Nucleus accumbens (tissue), 56 donors: ENCODE results near the gene DCANP1.

Source experiments
- DNase-seq, 56 donors: peaks; one replicate each; lab custom pipeline; 2025; lab: John Stamatoyannopoulos, UW

DCANP1 gene

DNA sequence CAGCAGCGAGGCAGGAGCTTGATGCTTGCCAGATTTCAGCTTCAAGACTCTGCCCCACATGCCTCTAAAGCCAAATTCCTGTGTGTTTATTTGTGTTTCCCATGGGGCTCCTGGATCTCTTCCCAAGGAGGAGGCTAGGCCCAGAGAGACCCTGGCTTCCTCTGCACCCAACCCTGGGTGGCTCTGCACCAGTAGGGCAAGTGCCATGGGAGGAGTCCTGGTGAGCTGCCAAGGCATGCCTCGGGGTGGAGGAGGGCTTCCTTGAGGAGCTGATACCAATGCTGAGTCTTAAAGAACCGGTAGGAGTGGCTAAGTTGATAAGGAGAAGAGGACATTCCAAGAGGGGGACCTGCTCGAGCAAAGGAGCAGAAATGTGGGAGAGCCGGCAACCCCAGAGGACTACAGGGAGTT, 11.8 kb upstream of the DCANP1 start:
- peak in 2 of 56 donors; percentile 21 to 34 for DNase-seq

DNA sequence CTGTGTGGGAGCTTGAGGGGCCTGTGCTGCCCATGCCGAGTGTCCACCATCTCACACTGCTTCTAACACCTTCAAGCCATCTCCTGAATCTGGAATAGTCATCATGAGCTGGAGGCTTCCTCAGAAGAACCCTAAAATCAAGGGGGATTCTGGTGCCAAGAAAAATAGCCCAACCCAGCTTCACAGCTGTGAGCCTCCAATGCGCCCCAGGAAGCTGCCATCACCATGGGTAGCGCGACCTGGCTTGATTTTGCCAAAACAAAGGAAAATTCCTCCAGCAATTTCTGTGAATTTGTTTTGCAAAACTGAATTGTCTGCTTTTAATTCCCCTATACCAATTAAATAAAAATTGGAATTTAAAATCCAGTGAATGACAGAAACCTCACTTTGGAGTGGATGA, 11.2 kb upstream of the DCANP1 start:
- no peak for DNase-seq

DNA sequence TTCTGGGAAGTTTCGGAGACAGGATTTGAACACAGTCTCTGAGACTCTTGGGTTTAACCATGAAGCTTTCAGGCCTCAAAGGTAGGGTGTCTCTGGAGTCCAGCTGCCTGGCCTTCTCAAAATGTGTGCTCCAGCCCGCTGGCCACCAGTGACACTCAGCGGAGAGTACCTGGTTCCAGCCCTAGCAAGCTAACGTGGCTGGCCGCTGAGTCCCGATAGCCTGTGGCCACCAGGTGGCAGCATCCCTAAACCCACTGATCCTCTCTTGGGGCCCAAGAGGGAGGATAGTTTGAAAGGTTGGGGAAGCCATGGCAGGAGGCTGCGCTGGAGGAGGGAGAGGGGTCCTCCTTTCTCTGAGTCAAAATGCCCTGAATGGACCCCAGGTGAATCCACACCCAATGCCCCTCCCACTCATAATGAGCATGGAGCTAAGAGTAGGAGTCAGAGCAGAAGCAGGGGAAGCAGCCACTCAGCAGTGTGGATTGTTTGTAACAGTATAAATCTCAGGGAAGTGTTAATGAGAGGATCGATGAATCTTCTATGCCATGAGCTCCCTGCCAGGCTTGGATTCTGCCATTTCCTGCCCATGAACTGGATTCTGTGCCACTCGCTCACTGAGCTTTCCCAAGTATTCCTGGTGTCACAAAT, 10.4 kb upstream of the DCANP1 start:
- peak in 15 of 56 donors; percentile 7 to 61 (median 25) for DNase-seq

DNA sequence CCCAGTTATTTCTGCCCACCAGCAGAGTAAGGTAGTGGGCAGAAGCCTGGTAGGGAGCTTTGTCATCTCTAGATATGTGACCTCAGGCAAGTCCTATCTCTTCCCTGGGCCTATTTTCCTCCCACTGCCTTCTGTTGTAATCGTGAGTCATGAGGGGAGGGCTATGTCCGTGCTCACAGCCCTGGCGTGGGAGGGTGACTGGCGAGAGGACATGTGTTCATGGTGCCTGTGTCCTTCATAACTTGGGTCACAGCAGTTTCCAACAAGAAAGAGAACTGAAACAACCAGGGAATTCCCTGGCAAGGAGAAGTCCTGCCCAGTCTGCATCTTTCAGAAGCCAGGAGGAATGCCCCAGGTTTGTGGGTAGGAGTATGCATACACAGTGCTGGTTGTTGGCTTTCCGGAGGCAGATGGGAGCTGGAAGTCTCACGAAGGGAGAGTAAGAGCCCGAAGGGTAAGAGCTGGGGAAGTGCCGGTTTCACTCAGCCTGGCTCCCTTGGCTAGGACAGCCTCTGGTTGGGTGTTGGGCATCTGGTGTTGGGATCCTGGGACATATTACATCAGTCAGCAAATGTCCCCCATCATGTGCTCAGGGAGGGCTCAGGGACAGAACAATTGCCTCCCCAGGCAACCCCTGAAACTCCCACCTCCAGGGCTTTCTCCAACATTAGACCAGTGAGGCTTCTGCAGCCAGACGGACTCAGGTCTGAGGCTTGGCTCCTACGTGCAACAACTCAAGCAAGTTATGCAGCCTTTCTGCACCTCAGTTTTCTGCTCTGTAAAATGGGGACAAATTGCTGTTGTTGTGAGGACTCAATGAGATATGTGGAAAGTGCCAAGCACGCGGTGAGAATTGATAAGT, 9.3 kb upstream of the DCANP1 start:
- DNase-seq: peak in 3 of 56 donors; percentile 3 to 24 (median 22)

DNA sequence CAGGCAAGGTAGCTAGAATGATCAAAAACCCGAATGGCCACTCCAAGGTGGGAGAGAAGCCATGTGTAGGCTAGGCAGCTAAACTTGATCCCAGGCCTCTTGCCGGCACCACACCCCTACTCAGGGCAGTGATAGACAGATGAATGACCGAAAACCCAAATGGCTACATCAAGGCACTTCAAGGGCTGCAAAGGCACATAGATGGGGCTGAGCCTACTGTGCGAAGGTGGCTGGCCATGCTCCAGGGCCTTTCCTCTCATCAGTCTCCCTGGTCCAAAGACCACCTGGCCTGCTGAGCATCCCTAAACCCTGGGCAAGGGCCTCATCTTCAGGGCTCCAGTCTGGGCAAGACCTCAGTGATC, 8.7 kb upstream of the DCANP1 start:
- DNase-seq: no peak

DNA sequence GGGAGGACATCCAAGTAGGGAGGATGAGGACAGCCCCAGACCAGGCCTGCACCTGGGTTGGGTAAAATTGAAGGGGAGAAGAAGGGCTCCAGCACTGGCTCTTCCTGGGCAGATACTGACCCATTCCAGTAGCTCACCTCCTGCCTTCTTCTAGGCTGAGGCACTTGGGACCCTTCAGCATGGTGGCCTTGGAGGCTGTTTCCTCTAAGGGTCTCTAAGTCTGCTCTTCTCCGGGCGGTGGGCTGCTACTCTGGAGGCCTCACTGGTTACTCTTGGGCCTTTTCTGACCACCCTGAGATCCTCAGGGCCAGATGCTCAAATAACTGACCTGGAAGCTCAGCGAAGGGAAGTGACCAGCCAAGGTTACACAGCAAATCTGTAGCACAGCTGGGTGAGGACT, 7.8 kb upstream of the DCANP1 start:
- no peak for DNase-seq

DNA sequence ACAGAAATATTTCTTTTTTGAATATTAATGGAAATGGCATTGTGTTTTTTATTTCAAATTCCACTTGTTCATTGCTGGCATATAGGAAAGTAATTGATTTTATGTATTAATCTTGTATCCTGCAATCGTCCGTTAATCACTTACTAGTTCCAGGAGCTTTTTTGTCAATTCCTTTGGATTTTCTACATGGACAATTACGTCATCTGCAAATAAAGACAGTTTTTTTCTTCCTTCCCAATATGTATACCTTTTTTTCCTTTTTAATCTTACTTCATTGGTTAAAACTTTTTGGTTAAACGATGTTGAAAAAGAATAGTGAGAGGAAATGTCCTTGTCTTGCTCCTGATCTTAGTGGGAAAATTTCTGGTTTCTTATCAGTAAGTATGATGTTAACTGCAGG, 6.5 kb upstream of the DCANP1 start:
- DNase-seq: no peak

DNA sequence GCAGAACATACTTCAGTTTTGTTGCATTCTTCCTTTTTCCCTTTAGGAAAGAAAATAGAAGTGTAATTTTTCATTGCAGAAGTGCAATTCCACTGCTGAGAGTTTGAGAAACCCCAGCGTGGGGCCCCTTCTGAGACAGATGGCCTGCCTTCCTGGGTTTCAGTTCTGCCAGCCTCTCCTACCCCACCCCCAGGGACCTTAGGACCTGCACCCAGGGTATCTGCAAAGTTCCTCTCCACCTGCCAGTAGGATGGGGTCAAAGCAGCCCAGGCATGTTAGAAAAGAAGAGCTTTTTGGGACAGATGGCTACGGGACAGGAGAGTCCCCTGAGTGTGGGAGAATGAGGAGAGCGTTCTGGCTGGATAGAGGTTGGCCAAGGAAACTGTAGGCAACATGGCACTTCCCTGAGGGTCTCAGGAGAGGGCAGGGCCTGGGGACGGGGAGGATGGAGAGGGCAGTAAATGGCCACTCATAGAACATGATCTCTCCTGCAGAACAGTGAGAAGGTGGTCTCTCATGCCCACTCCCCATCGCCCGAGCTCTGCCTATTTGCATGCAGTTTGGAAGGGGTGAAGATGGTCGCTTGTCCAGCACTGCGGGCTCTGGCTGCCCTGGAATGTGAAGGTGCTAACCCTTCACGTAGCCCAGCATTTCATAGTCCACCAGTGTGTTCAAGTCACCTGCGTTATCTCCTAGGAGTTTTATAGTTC, 5.3 kb upstream of the DCANP1 start, which contains the start of gene TIFAB:
TIFAB (minus strand) TSS at position 31 of the 710 bp plus-strand sequence. CDS start 2,412 bp downstream, outside the sequence.
- peak in 1 of 56 donors; percentile 11 for DNase-seq

DNA sequence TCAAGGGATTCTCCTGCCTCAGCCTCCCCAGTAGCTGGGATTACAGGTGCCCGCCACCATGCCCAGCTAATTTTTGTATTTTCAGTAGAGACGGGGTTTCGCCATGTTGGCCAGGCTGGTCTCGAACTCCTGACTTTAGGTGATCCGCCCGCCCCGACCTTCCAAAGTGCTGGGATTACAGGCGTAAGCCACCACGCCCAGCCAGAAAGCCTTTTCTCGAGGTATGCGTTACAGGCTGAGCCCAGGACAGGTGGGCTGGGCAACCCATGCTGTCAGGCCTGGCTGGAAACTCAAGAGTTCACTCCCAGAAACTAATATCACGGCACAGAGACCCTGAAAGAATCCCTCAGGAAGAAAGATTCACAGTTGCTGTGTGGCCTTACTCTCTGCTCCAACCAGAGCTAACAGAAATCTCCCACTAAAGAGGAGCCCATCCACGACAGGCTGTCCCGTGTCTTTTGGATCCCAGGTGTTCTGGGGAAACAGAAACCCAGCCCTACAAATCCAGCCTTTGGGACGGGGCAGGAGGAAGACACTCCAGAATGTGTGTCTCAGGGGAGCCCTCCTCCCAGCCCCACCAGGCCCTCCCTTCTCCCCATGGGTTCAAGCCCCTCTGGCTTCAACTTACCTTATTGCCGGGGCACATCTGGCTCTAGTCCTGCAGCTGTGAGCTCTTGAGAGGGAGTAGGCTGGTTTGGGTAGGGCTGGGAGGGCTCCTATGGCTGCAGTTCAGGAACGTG, 4.6 kb upstream of the DCANP1 start:
- no peak for DNase-seq

DNA sequence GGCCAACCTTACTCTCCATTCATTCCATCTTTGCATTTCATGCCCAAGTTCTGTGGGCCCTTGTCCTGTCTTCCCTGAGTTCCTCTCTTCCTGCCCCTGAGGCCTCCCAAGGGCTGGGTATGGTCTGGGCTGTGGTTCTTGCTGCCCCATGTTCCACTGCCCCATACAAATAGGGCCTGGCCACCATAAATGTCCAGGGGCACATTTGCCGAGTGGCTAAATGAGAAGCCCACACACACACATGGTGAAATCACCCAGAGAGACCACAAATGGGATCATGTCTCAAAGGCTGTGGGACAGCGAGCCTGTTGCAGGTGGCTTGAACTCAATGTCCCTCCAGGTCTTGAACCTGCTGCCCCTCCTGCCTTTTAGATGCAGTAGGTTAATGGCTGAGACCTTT, 3.8 kb upstream of the DCANP1 start:
- no peak for DNase-seq

DNA sequence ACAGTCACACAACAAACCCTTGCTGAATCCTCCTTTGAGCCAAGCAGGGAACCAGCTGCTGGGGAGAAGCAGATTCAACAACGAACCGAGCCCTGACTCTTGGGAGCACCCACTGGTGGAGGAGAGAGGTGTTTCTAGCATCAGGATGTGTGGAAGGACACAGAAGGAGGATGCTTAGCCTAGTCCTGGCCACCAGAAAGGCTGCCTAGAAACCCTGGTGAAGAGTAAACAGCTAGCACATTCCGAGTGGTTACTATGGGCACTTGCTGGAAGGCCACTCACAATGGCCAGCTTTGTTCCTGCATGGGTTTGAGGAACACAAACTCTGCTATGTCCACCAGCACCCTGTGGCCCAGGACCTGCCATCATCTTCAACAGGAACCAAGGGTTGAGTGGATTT, 3.2 kb upstream of the DCANP1 start:
- DNase-seq: peak in 1 of 56 donors; percentile 16

DNA sequence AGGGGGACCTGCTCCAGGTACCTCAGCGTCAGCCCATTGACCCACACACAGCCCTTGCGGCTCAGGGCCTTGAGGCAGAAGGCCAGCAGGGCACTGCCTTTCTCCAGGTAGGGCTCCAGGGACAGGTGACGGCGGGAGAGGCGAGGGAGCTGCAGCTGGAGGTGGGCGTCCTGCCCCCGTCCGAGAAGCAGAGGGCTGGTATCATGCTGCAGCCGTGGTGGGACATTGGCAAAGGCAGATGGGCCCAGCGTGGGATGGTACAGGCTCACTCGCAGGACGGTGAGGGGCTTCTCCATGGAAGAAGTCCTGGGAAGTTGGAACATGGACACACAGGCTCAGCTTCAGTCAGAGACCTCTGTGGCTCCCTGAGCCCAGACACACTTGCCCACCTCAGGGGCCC, 2.5 kb upstream of the DCANP1 start:
- no peak for DNase-seq

DNA sequence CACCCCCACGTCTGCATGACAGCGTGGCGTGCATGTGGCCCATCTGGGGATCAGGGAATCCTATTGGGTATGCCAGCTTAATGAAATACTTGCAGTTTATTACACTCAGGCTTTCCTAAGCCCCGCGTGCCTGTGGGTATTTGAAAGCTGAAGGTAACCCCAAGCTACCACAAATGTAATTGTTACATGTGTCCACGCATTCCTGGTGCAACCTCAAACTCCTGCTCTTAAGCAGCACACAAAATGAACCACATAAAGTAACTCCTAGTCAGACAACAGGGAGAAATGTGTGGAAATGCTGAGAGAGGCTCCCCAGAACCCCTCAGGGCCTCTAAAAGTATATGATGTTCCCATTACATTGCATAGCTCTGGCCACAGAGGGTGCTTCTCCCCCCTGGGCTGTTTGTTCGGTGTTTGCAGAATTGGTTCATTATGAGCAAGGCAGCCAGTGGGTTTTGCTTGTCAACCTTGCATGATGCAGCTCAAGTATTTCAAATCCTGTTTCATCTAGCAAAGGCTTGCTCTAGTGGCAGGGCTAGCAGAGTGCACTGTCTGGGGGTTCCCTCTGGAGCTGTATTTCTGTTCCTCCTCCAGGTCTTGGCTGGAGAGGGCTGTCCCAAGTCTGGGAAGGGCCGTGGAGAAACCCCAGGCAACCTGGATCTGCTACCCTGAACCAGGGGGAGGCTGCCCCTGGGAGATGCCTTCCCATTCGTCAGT, 1.8 kb upstream of the DCANP1 start:
- DNase-seq: no peak

DNA sequence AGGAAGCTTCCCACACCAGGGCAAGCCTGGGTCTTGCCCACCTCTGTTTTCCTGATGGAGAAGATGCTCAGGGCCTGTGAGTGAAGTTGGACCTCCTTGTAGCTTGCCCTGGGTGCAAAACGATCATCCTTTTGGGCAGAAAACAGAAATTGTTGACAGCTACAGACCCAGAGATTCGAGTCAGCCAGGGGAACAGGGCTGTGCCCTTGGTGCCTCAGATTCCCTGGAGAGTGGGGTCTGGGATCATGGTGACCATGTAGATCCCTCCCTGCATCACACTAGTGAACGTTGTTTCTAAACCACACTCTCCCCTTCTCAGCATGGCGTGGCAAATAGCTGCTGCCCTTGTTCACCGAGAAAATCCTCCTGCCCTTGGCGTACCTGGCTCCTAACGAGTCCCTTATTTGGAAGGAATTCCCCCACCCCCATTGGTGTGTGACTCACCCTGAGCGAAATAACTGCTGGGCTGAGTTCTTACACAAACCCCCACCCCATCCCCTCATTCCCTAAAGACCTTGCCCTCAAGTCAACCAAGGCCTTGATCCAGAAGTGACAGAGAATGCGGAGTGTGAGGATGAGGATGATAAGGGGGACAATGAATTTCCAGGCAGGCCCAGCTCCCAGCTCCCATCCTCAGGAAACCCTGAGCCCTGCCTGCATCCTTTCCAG, 1.1 kb upstream of the DCANP1 start:
- DNase-seq: no peak

DNA sequence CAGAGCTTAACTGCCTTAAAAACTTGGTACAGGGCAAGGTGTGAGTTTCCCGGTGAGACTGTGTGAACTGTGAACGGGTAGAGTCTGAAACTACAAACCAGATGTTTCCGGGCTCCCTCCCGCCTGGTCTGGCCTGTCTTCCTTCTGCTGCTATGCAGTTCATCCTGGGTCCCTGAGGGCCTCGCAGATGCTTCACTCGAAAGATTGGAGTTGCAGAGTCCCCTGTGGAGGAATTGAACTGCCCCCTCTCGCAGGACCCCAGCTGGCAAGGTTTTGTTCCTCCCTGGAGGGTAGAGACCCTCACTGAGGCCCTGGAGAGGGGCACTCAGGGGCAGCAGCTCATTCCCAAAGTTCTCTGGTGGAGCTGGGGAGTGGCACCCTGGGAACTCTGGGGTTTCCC, 533 bp downstream of the DCANP1 start:
- no peak for DNase-seq

DNA sequence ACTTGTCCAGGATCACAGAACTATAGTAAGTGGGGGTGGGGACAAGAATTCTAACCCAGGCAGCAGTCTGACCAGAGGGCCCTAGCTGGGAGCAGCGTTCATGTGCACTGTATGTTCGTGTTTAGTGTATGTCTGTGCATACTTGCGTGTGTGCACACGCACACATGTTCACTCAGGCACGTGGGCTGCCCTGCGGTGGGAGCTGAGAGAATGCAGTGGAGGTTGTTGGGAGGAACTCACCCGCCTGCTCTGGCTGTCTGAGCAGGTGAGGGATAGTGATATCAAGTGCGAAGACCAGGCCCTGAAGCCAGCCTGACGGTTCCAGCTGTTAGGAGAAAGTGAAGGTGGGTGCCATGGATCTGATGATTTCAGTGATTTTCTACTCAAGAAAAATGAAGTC, 942 bp downstream of the DCANP1 start:
- DNase-seq: no peak

DNA sequence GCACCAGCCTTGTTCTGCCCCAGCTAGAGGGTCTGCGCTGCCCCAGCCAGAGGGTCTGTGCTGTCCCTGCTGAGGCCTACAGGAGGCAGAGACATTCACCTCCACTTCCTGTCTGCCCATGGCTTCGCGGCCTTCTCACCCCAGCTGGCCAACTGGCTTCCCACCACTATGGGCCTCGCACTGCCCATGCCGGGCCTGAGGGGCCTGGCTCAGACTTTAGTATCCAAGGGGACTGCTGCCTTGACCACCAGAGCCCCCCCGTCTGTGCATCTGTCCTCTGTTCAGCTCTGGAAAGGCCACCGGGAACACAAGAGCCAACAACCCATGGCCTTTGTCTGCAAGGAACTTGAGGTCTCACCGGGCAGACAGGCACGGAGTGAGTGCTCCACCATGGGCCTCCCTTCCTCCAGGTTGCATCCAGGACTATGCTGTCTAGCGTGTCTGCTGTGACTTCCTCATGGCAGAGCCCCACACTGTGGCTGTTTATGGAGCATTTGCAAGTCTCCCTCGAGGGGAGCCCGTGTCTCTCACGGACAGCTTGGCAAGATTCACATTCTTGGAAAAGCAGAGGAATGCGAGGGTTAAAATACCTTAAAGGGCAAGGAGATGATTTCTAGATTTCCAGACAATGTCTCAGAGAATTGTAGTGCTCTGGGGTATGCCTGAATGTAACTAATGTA, 1.7 kb downstream of the DCANP1 start:
- DNase-seq: no peak

DNA sequence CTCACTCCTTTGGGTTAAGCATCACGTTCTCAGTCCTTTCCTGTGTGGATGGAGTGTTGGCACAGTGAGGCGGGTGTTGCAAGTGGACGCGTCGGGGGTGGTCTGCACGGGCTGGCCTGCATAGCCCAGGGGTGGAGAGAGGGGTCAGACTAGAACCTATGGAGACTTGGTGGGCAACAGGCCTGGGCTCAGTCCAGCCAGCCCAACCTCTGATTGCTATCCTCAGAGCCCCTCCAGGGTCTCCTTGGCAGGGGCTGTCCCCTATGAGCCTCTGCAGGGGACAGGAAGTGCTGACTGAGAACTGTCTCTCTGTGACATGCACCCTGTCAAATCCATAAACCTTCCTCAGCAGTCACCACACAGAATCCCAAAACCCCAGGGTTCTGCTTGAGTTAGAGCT, 2.3 kb downstream of the DCANP1 start:
- DNase-seq: no peak

DNA sequence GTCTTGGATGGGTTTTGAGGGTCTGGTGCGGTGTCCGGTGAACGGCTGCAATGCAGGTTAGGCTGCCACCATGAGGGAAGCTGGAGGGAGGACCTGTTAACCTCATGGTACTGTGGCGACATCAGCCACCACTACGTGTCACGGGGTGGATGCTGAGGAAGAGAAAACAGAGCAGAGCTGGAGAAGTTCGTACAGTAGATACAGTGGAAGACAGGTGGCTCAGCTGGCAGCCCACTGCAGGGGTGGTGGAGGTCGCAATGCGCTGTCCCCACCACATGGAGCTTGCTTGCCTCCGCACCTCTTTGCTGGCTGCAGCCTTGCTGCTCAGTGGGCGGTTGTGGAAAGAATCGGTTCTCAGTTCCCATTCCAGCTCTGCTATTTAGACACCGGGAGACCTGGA, 2.8 kb downstream of the DCANP1 start:
- no peak for DNase-seq
